ENCODE measurements around the gene PDCD1LG2.

Gene PDCD1LG2

DNA sequence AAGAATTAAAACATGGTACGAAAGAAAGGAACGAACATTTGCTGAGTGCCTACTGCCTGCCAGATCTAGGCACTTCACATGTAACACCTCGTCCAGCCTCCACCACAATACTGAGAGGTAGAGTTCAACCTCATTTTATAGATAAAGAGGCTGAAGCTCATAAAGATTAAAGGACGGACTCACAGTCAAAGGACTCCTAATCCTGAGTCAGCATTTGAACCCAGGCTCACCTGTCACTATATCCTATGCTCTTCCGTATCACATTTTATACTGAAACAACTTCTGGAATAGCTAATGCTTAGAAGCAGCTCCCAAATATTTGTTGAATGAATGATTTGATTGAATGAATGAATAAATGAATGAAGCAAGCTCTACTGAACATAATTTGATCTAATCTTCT, 22.5 kb downstream of the PDCD1LG2 start:
- no peak for DNase-seq

DNA sequence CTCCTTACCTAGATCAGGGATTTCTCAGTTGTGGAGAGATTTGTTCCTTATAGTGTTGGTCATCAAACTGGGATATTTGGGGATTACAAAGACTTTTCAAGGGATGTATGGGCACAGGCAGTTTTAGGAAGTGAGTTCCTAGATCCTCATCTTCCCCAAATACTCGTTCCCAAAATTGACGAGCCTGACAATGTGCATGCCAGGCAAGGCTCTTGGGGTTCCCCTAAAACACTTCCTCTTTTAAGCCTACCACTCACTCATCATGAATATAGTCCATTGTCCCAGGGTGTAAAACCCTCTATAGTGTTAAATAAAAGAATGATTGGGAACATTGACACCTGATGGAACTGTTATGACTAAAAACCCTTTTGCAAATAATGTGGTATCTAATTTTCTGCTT, 26.4 kb downstream of the PDCD1LG2 start:
- no peak for DNase-seq

DNA sequence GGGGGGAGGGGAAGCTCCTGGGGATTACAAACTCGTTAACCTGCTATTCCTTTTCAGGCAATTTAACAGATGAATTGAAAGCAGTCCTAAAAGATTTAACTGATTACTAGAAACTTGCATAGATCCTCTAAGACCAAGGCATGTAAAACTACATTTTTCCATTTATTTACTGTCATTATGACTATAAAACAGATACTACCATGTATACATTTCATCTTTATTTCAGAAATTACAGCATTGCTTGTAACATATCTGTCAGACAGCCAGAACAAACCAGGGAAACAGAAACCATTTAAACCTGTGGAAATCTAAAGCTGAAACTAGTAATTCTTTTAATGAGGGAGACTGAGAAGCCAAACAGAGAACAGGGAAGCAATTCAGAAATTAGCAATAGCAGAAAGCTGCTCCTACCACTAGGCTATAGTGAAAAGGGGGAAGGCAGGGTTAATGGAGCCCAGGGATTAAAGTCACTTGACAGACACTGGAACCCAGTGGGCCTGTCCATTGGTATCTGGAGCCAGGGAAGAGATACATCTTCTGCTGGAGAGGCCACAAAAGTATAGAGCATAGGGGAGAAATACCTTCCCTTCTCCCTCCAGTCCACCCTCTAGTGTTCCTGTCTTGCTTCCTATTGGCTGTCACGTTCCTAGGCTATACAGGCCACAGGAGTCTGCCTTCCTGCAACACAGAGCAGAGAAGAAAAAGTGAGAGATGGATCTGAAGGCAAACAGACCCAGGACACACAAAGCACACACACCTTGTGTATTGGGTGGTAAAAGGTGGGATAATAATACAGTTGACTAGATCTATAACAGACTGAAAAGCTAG, 33.8 kb downstream of the PDCD1LG2 start:
- no peak for DNase-seq

DNA sequence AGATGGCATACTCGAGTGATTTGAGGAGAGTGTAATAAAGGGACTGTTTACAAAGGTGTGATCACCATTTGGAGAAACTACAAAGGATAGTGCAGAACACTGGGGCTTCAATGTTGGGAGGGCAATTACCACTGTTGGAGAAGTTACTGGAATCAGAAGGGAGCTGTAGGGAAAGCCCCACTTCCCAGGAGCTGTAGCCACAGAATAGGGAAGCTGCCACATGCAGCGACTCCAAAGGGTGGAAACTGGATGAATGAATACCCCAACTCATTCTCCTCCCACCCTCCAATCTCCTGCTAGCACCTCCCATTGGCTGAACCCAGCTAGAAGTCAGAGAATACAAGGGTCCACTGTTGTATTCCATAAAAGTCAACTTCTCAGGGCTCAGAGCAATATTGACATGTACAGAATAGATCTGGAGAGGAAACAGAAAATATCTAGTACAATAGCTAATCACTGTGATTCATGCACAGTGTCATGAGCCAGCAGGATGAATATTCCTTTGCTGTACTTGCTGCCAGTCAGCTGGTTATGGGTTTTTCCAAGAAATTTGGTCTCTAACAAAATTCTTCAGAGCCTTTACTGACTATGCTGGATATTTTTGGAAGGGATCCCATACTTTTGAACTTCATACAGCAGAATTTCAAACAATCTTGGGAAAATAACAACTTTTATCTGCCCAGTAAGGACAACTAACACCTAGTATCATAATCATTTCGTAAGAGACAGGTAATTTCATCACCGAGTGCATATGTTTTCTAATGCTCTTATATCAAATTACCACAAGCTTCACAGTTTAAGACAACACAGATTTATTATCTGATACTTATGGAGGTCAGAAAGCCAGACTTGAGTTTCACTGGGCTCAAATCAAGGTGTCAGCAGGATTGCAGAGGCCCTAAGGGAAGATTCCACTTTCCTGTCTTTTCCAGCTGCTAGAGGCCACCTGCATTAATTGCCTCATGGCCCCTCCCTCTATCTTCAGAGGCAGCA, 39.6 kb downstream of the PDCD1LG2 start:
- no peak for DNase-seq

DNA sequence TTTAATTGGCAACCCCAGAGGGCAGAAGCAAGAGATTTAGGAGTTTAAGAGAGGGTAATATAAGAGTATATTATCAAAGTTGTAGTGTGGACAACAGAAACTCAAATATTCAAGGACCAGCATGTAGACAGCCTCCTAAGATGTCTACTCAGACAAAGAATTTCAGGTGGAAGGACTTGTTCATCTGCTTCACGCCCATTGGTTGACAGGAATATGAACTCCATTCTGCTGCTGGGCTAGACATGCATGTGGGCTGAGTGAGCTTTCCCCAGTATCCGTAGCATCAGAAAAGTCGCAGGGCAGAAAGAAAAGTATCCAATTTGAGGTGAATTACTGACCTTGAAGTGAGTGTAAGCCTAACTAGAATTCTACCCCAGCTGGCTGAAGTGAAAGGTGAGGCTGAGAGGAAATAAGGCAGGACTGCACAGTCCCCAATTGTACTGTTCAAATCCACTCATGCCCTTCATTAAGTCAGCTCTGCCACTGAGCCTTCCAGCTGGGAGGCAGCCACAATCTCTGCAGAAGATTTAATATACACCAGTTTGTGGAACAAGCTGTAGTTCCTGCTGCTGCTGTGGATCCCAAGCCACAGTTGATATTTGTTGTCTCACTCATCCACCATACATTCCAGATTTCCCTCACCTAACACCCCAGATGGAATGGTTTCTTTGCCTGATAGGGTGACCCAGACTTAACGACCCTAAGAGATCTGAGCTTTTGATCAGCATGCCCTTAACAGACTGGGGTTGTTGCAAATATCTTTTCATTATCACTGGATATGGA, 41.2 kb downstream of the PDCD1LG2 start:
- DNase-seq = no peak

DNA sequence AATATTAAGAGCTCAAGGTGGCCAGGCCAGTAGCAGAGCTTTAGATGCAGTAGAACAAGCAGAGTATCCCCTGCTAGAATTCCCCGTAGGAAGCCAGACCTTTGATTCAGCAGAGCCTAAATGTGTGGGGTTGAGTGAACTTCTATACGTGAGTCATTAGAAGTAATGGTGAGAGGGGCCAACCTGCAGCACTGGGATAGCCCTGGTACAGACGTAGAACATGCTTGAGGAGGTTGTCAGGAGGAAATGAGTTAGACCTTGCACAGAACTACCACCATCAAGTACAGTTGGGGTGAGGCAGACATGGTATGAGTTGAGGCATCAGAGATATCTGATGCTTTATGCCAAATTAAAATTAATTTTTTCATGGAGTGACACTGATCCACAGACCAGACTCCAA, 42.0 kb downstream of the PDCD1LG2 start:
- no peak for DNase-seq

DNA sequence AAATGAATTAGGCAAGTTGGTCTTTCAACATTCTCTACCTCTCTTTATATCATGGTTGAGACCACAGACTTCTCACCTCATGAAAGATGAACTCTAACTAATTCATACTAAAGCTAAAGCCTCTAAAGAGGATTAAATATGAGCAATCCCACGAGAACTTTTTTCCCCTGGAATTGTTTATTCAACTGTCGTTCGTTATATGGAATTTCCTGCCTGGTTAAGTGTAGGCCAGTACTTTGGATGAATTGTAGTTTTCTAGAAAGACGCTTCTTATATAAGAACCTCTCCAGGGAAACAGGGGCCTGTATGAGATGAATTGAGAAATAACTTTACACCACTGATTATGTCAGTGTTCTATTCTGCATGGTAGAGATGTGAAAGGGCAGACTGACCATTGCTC, 42.9 kb downstream of the PDCD1LG2 start:
- no peak for DNase-seq

DNA sequence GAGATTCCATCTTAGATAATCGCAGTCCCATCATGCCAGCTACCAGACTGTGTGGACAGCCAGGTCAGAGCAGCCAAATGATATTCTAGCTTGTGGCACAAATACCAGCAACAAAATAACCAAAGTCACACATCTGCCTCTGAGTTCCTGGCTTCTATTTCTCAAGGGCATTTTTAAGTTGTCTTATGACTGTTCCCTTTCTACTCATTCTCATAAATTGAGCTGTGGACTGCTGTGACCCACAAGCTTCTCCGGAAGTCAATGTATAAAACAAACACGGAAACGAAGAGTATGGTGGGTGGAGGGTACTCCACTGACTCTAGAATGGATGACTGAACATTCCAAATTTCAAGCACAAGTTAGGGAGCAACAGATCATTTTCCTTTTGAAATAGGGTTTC, 43.9 kb downstream of the PDCD1LG2 start:
- no peak for DNase-seq

DNA sequence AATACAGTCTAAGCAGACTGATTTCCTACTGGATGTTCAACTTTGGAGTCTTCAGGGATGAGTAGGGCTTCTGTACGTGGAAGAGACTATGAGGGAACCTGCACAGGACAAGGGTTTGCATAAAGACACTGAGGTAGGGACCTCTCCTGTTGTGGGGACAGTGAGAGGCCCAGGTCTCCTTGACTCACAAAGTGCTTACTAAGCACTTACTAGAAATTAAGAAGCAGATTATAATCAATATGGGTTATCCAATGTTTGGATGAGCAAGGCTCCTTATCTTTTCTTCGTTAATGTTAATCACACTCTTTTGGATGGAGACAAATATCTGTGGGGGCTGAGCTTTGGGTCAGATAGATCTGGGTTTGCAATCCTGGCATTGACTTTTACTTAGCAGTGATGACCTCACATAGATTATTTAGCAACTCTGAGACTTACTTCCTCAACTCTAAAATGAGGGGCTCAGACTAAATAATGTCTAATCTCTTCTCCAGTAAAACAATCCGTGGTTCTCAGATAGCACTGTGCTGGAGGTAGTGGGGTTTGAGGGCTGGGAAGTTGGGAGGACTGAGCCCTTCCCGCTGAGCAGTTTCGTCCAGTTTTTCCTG, 45.9 kb downstream of the PDCD1LG2 start:
- no peak for DNase-seq

DNA sequence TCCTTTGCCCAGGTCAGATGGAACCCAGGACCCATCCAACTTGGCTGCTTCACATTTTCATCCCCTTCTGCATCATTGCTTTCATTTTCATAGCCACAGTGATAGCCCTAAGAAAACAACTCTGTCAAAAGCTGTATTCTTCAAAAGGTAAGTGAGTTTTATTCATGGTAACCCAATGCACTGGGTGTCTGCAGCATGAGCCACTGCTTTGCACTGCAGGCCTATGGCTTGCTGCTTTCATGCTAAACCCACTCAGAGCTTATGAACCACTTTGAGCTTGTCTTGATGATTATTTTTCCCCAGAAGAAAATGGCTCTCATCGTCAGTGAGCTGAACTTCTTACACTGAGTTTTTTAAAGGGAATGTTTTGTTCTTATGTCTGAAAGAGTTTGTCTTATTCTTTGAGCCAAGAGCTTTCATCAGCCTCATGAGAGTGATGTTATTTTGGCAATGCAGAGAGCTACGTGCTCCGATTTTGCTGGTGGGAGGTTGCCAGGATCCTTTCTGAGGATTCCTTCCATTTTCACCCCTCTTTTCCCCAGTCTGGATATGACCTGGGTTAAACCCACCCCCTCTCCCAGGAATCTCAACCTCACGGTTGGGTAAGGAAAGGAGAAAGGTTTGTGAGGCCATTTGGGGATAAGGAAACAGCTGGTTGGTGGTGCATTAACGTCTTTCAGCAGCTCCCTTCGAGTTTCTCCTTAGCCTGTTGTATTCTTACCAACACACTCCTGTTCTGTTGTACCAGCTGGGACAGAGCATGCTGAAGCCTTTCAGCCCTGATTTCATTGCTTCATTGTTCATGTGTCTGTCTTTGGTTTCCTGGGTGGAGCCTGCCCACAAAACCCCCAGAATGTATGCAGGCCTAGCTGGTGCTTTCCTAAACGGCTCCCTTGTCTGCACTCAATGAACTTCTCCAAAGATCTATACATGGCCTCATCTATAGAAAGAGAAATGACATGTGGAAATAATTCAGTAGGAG, 47.6 kb downstream of the PDCD1LG2 start:
- no peak for DNase-seq

DNA sequence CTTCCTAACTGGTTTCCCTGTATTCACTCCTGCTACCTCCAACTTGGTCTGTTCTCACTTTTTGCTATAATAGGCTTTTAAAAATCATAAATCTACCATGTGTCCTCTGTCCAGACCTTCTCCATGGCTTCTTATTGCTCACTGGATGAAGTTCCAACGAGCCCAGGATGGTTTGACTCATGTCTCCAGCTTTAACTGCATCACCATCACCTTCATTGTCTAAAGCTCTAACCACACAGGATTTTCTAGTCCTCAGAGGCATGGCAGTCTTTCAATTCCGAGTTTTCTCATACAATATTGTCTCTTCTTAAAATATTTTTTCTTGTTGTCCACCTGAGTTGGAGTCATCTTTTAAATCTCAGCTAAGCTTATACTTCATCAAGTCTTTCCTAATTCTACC, 49.3 kb downstream of the PDCD1LG2 start:
- no peak for DNase-seq

DNA sequence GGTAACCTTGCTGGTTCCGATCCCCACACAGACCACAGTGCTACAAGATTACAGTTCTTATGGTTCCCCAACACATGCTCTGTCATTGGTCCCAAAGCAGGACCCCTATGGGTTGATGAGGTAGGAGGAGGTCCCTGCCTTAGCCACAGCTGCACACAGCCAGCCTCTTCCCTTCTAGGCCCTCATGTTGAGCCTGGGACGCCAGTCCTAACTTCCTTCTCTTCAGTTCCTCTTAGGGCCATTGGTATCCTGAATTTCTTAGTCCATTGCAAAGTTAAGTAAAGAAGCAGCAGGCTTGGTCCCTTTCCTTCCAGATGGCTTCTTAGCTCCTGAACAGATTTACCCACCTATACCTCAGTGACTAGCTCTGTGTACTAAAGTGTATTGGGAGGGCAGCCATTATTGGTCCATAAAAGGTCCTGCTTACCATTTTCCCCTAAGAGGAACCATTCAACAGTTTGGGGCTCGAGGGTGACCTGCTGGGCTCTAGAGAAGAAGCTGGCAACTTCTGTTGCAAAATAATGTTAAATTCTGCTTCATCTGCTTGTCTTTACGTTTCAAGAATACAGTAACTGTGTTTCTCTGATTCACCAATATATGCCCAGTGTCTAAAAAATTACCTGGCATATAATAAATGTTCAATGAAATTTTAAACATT, 50.2 kb downstream of the PDCD1LG2 start:
- no peak for DNase-seq

DNA sequence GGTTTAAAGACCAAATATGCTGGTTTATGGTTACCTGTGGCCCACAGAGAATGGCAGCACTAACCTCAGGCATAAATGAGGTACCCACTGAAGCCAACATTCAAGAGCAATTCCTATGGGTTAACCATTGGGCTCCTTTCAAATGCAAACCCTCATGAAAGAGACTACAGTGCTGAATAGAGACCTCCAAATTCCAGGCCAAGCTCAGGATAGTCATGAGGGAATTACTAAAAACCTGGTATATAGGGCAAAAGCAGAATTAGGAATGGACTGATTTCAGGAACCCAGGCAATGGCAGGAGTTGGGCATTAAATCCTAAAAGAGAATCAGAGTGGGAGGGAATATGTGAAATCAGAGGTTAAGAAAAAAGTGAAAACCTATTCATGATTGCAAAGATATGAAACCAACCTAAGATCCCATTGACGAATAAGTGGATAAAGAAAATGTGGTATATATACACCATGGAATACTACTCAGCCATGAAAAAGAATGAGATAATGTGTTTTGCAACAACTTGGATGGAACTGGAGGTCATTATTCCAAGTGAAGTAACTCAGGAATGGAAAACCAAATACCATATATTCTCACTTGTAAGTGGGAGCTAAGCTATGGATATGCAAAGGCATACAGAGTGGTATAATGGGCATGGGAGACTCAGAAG, 51.6 kb downstream of the PDCD1LG2 start:
- no peak for DNase-seq

DNA sequence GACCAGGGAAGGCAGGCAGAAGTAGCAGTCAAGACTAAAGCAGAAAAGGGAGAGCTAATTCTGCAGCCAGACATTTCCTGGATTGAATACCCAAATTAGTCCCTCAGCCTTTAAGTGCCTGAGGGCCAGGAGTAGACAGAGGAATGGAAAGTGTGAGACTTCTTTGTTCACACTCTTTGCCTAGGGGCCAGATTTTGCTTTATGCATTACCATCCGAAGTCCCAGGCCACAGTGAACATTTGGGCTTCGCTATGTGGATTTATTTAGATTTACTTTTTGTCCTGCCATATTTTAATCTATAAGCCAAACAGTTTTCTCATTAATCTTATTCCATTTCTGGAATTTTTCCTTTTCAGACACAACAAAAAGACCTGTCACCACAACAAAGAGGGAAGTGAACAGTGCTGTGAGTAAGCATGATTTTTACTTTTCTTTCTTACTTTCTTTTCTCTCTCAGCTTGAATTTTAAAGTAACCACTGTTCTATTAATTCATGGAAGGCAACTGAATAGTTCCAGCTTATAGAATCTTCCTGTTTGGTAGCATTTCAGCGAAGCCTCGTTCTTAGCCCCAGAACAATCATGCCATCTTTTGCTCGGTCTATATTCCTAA, 52.6 kb downstream of the PDCD1LG2 start:
- no peak for DNase-seq

DNA sequence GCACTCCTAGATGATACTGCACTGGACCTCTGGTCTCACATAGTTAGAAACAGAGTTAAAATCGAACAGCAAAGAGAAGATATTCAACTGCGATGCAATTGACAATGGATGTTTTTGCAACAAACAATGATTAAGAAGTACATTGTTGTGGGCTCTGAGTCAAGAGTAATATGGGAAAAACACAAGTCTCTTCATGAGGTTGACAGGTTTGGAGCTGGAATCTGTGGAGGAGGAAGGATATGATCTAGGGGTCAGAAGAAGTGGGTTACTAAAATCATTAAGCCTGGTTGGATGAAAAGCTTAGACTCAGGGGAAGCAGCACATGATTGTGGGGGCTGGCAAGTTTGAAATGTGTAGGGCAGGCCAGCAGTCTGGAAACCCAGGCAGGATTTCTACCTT, 53.1 kb downstream of the PDCD1LG2 start:
- no peak for DNase-seq

DNA sequence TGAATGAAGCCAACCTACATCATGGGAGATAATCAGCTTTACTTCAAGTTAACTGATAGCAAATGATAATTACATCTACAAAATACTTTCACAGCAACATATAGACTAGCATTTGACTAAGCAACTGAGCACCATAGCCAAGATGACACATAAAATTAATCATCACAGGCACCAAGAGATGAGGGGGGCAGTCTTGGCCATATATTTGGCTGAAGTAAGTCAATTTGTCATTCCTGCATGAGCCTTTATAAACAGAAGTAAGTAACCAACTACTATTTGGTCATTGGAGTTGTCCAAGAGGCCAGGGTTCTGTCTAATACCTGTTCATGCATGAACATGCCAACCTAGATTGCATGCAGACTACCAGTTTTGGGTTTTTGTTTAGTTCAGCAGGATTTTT, 53.6 kb downstream of the PDCD1LG2 start:
- DNase-seq = no peak

DNA sequence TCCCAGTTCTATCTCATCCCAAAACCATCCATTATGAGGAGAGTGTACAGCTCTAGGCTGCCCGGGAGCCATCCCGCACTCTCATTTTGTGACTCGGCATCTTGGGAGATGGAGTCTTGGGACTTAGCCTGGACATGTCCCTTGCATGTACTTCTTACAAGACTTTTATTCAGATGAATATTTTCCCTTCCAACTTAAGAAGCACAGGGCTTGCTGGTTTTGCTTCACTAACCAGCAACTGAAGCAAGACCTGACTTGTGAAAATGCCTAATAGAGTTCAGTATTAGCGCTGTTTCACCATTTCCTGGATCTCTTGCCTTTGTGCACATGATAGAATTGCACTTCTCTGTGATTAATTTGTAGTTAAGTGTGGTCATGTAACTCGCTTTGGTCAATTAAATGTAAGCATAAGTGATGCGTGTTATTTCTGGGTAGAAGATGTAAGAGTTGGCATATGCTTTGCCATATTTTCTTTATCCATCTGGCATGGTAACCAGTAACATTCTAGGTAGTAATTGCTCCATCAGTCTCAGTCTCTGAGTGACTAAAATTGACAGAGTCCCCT, 55.8 kb downstream of the PDCD1LG2 start:
- no peak for DNase-seq

DNA sequence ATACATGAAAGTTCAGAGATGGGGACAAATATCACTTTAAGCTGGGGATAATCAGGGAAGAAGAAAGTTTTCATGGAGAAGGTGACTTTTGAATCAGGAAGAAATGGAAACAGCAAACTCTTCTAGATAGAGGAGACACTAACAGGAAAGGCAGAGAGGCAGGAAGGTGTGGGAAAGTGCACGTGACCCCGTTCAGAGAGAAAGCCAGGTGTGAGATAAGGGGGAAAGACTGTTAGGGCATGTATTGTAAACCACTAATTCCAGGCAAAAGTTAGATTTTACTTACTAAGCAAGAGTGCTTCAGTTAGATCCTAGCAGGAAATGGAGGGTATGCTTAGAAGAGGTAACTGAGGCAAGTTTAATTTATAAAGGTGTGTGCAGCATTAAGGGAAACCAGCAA, 58.5 kb downstream of the PDCD1LG2 start:
- DNase-seq = no peak

DNA sequence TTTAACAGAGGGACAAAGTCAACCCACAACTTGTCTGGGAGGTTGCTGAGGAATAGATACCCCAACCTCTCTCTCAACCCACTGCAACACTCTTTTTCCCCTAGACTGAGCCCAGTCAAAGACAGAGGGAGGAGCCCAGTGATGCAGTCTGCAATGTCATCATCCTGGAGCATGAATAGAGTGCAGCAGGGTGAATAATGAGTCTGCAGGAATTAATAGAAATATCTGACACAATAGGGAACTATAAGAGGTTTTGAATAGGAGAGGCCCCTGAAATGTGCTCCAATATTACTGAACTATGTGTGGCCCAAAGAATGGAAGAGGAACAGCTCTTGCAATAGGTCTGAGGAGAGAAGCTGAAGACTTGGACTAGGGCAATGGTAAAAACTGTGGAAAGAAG, 59.1 kb downstream of the PDCD1LG2 start:
- DNase-seq = no peak

DNA sequence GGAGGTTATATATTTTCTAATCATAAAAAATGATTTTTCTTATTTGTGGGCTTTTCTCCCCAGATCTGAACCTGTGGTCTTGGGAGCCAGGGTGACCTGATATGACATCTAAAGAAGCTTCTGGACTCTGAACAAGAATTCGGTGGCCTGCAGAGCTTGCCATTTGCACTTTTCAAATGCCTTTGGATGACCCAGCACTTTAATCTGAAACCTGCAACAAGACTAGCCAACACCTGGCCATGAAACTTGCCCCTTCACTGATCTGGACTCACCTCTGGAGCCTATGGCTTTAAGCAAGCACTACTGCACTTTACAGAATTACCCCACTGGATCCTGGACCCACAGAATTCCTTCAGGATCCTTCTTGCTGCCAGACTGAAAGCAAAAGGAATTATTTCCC, 59.6 kb downstream of the PDCD1LG2 start:
- no peak for DNase-seq

All from cortex of kidney (tissue), 1 donor.